Activated effector memory CD4-positive, alpha-beta T cell treated with anti-CD3 and anti-CD28 coated beads, Interleukin-2, amount 50 U/mL, for 16 hours (primary cell): ENCODE data around the gene SPHK1.

ENCODE experiments used
- DNase-seq: peaks from one replicate; pipeline ENCODE4 v3.0.0-alpha.2; 2020

SPHK1 gene

DNA sequence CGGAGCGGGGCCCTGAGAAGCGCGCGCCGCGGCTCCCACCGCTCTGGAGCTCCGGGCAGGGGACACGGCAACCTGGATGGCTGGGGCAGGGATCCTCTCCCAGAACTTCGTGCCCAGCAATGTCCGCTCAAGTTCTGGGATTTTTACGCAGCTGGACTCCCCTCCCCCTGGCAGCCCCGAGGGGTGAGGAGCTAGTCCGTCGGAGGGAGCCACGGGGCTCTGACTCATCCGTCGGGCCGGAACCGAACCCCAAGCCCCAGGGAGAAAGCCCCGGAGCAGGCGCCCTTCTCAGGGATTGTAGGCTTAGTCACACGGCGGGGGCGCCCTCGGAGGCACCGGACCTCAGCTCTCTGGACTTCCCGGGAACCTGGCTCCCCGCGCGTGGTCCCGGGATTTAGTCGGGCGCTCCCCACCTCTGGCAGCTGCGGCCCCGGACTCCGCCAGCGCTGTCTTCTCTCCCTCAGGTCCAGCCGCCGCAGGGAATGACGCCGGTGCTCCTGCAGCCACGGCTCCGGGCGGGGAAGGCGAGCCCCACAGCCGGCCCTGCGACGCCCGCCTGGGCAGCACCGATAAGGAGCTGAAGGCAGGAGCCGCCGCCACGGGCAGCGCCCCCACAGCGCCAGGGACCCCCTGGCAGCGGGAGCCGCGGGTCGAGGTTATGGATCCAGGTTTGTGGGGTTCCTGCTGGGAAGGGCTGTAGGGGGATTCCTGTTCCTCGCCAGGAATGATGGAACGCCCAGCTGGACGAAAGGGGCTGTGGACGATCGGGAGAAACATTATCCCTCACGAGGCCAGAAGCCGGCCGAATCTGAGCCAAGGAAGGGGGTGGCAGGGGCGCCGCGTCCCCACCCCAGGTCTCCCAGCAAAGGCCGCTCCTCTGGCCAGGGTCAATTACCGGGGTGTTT, 830 bp downstream of the SPHK1 start:
- DNase-seq: peak; percentile 83

DNA sequence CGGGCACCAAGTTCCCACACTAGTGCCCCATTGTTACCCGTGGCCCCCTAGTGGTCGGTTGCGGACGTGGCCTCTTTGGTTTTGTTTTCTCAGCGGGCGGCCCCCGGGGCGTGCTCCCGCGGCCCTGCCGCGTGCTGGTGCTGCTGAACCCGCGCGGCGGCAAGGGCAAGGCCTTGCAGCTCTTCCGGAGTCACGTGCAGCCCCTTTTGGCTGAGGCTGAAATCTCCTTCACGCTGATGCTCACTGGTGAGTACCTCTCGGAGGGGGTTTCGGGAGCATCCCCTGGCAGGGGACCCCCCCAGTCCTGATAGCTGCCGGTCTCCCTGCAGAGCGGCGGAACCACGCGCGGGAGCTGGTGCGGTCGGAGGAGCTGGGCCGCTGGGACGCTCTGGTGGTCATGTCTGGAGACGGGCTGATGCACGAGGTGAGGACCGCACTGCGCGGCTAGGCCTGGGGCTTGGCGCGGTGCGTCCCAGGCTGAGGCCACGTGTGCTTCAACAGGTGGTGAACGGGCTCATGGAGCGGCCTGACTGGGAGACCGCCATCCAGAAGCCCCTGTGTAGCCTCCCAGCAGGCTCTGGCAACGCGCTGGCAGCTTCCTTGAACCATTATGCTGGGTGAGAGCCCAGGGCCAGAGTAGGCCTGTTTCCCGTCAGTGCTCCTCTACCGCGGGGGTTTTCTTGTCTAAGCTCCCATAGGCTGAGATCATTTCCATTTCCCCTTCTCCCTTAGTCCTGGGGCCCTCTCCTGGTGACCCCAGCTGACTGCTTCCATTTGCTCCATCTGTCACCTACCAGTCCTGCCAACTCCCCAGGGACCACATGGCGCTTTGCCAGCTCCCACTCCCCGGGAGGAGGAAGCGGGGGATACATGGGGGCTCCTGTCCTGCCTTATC, 1.7 kb downstream of the SPHK1 start:
- peak; percentile 92 for DNase-seq

DNA sequence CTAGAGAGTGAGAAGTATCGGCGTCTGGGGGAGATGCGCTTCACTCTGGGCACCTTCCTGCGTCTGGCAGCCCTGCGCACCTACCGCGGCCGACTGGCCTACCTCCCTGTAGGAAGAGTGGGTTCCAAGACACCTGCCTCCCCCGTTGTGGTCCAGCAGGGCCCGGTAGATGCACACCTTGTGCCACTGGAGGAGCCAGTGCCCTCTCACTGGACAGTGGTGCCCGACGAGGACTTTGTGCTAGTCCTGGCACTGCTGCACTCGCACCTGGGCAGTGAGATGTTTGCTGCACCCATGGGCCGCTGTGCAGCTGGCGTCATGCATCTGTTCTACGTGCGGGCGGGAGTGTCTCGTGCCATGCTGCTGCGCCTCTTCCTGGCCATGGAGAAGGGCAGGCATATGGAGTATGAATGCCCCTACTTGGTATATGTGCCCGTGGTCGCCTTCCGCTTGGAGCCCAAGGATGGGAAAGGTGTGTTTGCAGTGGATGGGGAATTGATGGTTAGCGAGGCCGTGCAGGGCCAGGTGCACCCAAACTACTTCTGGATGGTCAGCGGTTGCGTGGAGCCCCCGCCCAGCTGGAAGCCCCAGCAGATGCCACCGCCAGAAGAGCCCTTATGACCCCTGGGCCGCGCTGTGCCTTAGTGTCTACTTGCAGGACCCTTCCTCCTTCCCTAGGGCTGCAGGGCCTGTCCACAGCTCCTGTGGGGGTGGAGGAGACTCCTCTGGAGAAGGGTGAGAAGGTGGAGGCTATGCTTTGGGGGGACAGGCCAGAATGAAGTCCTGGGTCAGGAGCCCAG, 2.8 kb downstream of the SPHK1 start:
- DNase-seq: no peak

DNA sequence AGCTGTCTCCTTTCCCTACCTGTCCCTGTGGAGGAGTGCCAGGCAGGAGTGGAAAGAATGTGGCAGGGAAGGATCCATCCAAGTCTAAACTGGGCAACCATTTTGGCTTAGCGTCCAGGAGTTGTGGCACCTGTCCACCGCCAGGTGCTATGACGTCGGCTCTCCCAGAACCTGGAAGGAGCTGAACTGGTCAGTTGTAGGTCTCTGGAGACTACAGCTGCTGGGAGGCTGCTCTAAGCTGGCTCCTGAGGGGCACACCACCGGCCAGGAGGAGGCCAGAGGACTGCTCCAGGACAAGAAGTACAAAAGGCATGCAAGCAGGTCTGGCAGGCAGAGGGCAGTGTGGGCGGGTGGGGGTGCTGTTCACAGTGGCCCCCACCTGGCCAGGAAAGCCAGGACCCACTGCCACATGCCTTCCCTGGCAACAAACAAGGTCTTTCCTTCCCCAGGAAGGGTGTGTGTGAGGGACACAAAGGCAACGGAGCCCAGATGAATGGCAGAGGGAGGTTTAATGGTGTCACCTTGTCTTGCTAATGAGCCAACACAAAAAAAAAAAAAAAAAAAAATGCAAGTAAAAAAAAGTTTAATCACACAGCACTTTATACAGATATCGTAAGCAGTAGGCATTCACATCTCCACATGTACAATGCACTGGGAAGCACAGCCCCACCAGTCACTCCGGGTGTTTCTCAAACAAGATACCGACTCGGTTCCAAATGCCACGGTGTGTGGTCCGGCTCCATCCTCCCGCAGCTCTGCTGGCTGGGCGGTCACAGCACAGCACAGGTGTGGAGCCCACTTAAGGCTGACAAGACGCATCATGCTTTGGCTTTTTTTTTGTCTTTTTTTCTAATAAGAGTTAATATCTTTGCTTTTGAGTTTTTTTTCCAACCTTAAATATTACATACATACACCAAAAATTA, 4.8 kb downstream of the SPHK1 start:
- no peak for DNase-seq

DNA sequence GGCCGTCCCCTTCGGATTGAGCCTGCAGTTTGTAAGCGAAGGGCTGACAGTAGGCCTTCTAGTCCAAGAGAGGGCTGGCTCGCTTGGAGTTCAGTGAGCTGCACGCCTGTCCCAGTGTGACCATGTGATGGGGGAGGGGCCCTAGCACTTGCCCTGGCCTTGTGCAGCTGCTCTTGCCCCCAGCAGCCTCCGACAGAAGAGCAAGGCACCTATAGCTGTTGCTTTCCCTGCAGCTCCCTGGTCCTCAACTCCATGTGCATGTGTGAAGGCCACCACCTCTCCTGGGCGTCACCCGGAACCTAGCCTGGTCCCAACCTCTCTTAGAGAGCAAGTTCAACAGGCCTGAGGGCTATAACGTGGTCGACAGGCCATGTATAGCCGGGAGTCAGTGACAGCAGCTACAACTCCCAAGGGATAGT, 5.6 kb downstream of the SPHK1 start:
- no peak for DNase-seq

DNA sequence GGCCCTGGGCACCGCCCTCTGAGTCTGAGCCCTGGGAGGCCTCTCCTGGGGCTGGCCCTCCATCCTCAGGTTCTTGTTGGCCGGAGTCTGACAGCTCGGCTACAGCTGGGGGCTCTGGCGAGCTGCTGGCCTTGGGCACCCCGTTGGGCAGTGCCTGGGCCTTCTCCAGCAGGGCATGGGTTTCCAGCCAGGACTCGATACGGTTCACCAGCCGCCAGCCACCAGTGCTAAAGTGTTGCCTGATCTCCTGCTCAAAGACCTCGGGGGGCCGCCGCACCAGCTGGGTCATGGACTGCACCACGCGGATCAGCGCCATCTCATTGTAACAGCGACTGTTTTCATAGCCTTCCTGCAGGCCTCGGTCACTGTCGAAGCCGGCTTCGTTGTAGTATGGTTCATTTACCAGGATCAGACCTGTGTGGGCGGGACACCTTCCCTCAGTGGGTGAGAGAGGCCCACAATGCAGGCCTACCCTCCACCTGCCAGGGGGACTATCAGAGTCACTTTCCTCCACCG, 6.8 kb downstream of the SPHK1 start:
- DNase-seq: no peak

DNA sequence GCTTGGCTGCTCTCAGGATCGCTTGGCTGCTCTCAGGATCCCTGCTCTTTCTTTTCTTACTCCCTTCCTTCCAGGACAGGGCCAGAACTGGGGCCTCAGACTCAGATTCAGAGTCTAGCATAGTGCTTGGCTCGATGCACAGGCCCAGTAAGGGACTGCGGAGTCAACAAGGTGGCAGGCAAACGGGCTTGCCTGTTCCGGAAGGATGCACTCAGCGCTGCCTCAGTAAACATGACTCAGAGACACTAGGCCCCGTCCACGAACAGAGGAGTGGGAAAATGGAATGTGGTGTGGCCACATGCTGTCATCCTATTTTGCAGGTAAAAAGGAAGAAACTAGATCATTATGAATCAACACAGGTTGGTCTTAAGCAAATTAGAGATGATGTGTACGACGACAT, 9.8 kb downstream of the SPHK1 start:
- no peak for DNase-seq

DNA sequence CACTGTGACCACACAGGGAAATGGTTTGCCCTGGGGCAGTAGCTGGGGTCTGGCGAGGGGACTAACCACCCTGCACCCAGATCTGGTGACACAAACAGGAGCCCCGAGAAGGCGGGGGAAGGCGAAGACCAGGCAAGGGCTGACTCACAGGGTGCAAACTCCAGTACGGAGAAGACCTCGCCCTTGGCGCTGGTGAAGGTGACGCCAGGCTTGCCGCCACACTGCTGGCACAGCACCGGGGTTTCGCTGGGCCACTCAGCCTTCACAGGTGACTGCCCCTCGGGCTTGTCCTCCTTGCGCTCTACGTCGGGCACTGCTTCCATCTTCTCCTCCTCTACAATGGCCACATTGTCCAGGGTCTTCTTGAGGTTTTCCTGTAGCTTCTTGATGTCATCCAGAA, 11.6 kb downstream of the SPHK1 start:
- no peak for DNase-seq

DNA sequence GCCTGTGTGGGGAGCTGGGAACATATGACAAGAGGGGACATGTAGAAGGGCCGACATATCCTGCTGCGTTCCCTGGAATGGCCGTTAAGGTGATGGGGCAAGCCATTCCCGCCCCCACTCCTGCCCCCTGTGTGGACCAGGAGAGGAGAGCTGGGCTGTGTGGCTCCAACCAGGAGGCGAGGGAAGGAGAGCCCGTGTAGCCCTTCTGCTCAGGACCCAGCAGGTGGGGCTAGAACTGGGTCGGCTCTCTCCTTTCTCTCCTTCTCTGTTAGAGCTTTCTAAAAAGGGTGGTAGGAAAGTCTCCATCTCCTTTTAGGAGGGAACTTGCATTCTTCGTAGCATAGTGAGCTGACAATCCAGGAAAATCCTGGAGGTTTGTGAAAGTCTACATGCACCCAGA, 12.8 kb downstream of the SPHK1 start:
- DNase-seq: no peak

DNA sequence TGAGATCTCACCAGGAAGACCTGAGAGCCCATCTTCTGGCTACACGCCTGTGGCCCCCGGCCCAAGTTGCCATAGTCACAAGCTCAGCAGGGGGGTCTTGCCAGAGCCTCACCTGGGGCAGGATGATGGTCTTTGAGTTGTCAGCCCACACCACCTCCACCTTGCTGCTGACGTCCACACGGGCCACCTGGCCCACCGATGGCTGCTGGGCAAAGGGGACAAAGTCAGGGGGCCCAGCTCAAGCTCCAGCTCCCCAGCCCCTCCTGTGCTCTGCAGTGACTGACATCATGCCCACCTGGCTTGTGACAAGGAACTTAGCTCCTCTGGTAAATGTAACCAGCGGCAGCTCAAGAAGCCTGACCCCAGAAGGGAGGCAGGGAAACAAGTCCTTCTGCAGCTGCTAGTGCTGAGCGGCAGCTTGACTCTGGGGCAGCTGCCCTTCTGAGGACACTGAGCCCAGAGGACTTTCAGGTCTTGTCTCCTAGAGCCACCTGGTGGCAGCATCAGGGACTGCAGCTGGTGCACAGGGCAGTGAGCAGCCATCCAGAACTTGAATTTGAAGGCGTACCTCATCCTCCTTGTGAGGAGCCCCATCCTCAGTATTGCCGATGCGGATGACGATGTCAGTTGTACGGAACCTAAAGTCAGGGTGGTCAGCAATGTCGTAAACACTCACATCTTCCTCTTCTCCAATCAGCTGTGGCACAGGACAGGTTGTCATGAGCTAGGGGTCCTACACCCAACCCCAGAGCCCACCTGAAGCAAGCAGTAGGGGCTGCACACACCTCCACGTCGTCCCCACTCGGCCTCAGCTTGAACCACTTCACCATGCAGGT, 13.5 kb downstream of the SPHK1 start:
- peak; percentile 95 for DNase-seq

DNA sequence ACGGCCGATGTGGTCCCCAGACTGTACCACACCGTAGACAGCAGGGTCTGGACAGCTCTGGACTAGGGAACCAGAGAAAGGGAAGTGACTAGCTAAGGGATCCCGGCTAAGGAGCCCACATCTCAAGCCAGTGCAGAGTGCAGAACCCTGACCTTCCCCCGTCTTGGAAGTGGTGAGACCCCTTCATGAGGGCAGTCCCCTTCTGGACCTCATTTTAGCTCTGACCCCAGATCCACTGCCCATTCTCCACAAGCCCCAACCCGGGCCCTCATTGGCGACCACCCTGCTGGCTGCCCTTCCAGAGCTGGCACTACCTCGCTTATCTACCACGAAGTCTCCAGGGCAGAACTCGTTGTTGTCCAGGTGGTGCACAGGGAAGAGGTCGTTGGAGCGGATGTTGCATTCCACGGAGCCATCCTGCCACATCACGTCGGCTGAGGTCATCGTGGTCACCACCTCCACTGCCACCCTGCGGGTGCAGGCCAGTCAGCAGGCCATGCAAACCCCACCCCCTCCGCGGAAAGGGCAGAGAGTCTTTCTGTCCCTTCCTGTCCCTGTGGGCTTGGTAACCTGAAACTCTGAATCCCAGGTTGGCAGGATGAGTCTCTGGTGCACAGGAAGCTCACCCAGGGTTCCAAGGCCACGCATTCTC, 14.2 kb downstream of the SPHK1 start:
- no peak for DNase-seq

DNA sequence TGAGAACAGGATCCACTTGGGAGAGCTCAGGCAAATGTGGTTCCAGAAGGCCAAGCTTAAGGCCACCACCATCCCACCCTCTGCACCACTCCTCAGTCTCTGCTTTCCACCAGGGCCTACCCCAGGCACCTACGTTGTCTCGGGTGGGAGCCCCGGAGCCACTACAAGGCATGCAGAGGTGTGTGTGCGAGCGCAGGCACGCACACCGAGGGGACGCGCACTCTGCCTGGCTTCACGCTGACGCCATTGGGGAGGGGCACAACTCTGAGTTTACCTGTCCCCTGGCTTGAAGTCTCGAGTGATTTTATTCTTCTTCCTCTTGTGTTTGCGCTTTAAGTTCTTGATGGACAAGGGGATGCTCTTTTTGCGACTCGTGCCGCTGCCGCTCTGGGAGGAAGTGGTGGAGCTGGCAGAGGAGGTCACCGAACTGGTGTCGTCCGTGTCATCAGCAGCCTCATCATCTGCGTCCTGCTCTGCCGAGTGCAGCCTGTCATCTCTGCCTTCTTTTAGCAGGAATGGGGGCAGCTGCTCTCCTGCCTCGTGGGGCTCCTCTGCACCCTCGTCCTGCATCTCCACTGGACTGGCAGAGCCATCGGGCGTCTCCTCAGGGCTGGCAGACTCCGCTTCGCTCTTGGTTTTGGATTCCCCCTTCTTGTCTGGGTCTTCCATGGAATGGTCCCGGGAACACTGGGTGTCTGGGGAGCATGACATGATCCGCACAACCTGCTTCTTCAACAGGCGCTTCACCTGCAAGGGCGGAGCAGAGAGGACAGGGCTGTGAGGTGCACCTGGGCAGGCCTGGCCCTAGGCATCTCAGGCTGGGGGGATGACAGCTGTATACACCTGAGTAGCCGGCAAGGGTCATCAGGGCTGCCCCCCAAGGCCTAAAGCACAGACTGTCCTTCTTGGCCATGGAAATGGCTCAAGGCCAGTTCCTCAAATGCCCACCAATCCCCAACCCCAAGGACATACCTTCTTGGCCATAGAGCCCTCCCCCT, 15.1 kb downstream of the SPHK1 start:
- no peak for DNase-seq

DNA sequence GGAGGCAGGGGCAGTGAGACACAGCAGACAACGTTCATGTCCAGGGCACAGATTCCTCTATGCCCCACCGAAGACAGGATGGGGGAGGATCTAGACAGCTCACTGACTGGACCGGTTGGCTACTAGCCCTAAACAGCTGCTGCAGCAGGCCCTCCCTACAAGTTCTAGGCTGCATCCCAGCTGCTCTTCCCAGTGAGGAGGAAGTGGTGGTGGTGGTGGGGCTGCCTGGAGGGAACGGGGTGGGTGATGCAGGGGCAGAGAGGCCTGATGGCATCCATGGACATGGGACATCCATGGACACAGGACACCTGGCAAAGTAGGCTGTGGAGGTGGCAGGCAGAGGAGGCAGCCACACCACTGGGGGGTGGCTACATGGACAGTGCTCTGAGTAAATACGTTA, 18.3 kb downstream of the SPHK1 start:
- DNase-seq: no peak

DNA sequence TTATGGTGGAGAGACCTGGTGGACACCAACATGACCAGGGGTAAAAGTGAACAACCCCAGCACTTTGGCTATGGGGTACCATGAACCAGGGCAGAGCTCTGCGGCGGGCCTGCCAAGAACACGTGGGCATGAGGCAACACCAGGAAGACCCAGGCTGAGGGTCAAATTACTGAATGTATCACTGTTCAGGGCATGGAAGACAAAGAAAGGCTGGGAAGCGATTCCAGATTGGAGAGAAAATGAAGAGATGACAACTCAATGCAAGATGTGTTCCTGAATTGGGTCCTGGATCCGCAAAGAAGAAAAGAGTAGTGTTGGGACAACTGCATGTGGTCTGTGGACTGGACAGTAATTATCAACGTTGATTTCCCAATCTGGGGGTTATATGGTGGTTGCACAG, 19.8 kb downstream of the SPHK1 start:
- no peak for DNase-seq

DNA sequence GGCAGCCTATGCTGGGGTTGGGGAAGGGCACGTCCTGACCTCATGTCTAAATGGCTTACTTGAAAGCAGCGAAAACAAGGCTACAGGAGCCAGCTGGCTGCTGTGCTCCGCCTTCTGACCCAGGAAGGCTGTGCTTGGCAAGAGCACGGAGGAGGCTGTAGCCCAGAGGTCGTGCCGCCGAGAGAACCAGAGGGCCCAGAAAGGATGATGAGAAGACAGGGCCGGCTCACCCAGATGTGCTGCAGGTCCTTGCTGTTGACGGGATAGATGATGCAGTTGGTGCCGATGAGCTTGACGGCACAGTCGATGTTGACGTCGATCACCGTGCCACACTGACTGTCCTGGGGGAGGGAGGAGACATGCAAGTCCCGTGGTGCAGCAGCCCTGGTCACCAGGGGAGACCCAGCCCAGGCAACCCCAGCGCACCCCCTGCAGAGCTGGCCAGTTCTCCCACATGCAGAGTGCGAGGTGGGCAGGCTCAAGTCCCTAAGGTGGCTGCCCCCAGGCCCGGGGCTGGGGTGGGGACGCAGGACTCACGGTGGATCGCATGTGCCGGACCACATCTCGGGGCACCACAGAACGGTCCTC, 20.7 kb downstream of the SPHK1 start:
- no peak for DNase-seq

DNA sequence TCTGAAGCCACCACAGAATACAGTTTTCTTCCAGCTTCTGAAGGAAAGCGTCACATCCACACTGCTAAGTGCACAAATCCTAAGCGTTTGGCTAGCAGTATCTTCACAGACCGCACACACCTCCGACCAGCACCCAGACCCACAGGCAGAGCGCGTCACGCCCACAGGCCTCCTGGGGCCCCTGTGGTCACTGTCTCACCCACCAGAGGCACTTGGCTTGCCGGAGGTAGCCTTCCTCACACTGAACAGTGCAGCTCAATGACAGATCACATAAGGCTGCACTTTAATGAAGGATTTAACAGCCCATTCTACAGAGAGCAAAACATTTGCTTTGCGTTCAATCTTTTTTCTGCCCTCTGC, 21.2 kb downstream of the SPHK1 start:
- no peak for DNase-seq

DNA sequence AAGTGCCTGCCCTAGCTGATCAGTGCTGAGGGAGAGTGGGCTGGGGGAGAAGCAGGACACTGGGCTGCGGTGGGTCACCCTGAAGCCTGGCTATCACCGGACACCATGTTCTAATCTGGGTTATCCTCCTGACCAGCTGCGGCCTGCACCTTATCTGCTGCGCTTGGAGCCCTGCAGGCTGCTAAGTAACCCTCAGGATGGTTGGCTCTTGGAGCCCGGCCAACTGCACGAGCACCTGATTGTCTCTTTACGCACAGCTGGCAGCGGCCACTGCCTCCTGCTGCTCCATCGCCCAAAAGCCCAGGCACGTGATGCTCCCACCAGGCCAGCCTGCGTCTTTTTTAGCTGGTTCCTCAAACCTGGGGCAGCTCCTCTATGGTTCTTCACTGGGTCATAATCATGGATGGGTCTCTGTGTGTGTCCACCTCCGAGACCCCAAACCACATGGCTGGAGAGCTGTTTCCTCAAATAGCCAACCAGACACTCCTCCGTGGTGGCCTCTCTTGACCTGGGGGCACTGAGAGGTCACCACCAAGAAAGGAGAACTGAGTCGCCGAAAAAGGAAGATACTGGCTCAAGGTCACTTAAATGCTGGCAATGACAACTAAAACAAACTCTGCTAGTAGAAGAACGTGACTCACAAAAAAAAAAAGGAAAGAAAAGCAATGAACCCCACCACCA, 21.7 kb downstream of the SPHK1 start:
- DNase-seq: no peak

DNA sequence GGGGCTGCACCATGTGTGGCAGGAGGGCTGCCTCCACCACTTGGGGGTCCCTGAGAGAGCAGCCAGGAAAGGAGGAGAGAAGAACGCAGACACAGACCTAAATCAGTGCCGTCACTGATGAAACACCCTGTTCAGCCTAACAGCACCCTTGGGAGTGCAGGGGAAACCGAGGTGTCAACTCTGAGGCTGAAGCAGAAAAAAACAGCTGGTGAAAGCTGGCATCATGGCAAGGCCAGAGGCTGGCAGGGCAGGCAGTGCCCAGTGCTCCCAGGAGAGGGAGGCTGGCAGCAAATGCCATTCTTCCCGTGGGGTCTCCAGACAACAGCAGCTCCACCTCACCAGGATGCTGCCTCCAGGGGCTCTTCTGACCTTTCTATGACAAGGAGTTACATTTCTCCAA, 23.1 kb downstream of the SPHK1 start:
- DNase-seq: no peak
